ENCODE measurements around the gene FBXL17.

- TF ChIP-seq GATA2 (CRISPR knock-in tag; IDR thresholded peaks at IDR 0.05): no peak
- TF ChIP-seq EP300 (IDR thresholded peaks at IDR 0.05; ENCODE audit: borderline replicate concordance in 1 of 2, low read depth in 1 of 2, low read length in 1 of 2): no peak
- TF ChIP-seq EZH2phosphoT487 (IDR thresholded peaks at IDR 0.05; ENCODE audit: borderline replicate concordance, low read depth): no peak
These were observed 563.9 kb downstream of the FBXL17 start for GRCh38 chr5:107817951-107818350.

All from SK-N-SH (cell line).